Measurements from ENCODE around the gene MVK. TPM values are rescaled to one million over a fixed set of nuclear protein-coding genes. Genes with fewer than 3 reads are reported as not detected.

MVK gene
- total RNA-seq (10 to 100 TPM in 3 of 4 donors, 1 to 10 TPM in 1; 9.1 to 14.8 (median 12.3) TPM), polyA plus RNA-seq (10 to 100 TPM; 13.8 to 40.8 (median 21.0) TPM)

DNA sequence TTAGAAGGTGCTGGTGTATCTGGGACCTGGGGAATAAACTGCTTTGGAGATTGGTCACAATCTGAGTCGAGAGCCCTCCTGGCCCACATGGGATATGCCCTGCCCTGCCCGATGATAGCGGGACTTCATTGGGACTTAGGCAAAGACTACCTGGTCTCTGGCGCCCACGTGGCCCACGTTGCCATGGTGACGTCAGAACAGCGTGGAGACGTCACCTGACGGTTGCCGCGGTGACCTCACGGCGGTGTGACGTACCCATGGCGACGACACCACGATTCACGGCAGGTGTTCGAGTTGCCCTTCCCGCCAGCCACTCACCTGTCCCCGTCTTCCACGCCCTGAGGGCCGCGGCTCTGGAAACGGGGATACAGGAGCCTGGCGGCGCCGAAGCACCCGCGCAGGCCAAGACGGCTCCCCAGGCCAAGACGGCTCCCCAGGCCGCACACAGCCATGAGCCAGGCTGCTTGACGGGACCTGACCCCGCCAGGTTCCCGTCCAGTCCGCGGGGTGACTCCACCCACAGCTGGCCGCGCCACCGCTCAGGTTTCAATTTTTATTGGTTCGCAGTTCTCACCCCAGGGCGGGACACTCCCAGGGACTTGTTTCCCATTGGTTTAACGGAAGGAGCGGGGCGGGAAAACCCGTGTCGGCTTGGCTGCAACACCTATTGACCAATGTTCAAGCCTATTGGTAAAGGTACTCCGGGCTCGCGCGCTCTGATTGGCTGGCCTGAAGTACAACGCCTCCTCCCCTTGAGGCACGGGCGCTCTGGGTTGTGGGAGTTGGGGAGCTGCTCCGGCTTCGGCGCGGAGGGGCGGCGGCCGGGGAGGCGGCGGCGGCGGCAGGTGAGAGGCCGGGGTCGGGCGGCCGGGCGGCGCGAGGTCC is at the start of gene MVK, which contains the start of gene MMAB:
TSS of gene MVK (plus strand) at position 766 of the 885 bp plus-strand sequence. CDS start 1,029 bp downstream, outside the sequence.
TSS of gene MMAB (minus strand) at position 476 of the 885 bp plus-strand sequence. CDS start at position 452, 24 bp downstream.
- Histone ChIP-seq H3K27ac (peak within 1 kb of the TSS; percentile 73 to 85 (median 81)), H3K4me1 (peaks cover 0 to 20% (median 17%) of the 10 kb centered on the region in 4 donors), H3K9me3 (no peaks in the 10 kb centered on the region), H3K36me3 (peaks cover 0 to 56% (median 4%) of the 10 kb centered on the region in 4 donors), H3K4me3 (peak within 1 kb of the TSS; percentile 73 to 85 (median 80)), H3K27me3 (no peaks in the 10 kb centered on the region)
- intact Hi-C loops (cut with DNase I), result loop anchor here (10.0 kb wide), 1 partner anchor 312 kb away; the partner anchor contains the start of gene GLTP
- peak; percentile 100 for DNase-seq
- peak in 3 of 4 donors; percentile 77 to 88 (median 86) for TF ChIP-seq POLR2AphosphoS5 (IDR thresholded peaks at IDR 0.05)
- peak in 1 of 4 donors; percentile 23 for TF ChIP-seq EP300 (IDR thresholded peaks at IDR 0.05)
- peak in 1 of 2 donors; percentile 58 for TF ChIP-seq POLR2A (IDR thresholded peaks at IDR 0.05)
- TF ChIP-seq CTCF (IDR thresholded peaks at IDR 0.05), result no peak
- WGBS, 2 donors, result 1% methylated on average over 74 of the region's 74 CpGs

DNA sequence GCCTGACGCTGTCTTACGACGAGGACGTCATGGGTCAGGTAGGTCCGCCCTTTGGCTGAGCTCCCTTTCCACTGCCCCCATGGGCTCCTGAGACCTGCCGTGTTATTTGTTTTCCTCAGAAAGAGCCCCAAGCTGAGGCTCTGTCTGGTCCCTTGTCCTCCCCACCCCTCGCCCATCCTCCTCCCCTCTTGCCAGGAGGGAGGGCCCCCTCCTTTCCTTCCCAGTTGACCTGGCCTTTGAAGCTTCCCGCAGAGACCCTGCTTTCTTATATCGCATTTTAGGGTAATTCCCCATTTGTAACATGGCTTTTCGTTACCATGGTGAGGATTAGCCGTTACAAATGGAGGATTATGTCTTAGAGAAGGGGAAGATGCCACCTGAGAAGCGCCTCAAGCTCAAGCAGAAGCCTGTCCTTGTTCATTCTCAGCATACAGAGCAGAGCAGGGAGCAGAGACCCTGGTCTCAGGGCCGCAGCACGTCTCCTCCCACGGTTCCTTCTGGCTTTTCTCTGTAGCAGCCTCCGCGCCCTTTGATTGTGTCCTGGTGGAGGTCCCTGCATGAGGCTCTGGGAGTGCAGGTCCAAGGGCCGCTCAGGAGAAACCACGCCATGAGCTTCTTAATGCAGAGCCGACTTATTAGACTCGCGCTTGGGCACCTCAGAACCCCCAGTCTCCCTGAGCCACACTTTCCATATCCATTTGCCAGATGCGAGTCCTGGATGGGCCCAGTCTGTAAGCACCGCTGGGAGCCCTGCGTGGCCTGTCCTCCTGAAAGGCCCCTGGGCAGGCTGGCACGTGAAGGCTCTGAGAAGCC is 48.9 kb upstream of the MVK start:
- H3K9me3 ChIP-seq, result no peaks in the 10 kb centered on the region
- no peak for TF ChIP-seq CTCF (IDR thresholded peaks at IDR 0.05)
- peaks cover 40 to 98% (median 60%) of the 10 kb centered on the region in 4 donors for H3K36me3 ChIP-seq
- H3K27ac ChIP-seq, result no peak overlapping the region
- no peaks in the 10 kb centered on the region for H3K27me3 ChIP-seq
- H3K4me1 ChIP-seq, result peaks cover 0 to 4% (median 0%) of the 10 kb centered on the region in 4 donors
- no peak overlapping the region for H3K4me3 ChIP-seq
- DNase-seq, result no peak
- WGBS, 2 donors, result 90 to 95% methylated on average over 26 of the region's 26 CpGs
- intact Hi-C loops (cut with DNase I), result no loop called here

GRCh38 chr12:109525279-109525585 is 48.4 kb upstream of the MVK start:
- H3K9me3 ChIP-seq, result no peaks in the 10 kb centered on the region
- no peak overlapping the region for H3K27ac ChIP-seq
- DNase-seq, result no peak
- whole genome bisulfite sequencing, 2 donors, result 89 to 96% methylated on average over 3 of the region's 3 CpGs
- no peak for TF ChIP-seq POLR2A (IDR thresholded peaks at IDR 0.05)
- H3K27me3 ChIP-seq, result no peaks in the 10 kb centered on the region
- H3K36me3 ChIP-seq, result peaks cover 40 to 98% (median 65%) of the 10 kb centered on the region in 4 donors
- no peak overlapping the region for H3K4me3 ChIP-seq
- intact Hi-C loops (cut with DNase I), result no loop called here
- peaks cover 0 to 4% (median 3%) of the 10 kb centered on the region in 4 donors for H3K4me1 ChIP-seq

DNA sequence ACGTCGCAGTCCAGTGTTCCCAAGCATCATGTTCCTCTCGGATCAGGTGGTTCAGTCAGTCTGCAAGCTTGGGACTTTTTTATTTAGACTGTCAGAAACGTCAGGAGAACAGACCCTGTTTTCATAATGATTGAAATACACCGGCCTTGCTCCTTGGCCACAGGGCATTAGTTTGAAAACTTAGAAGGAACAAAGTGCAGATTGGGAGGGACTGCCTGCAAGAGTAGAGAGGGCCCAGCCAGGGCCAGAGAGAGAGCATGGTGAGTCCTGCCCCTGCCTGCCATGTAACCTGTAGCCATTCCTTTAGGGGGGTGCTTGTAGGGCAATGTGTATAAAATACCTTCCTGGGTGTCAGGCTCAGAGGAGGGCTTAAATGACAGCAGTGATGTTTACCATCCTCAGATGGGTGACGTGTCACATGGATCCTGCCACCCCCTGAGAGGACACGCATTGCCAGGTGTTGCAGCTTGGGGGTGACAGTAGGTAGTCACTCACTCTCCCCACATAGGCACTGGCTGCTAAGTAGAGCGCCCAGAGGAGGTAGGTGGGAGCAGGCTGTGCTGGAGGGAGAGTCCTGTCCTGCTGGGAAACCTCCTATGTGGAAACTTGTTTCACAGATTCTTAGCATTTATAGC is 46.0 kb upstream of the MVK start:
- 88 to 92% methylated on average over 8 of the region's 8 CpGs for WGBS, 2 donors
- intact Hi-C loops (cut with DNase I), result no loop called here
- H3K4me3 ChIP-seq, result no peak overlapping the region
- no peaks in the 10 kb centered on the region for H3K27me3 ChIP-seq
- H3K27ac ChIP-seq, result no peak overlapping the region
- peaks cover 0 to 9% (median 4%) of the 10 kb centered on the region in 4 donors for H3K4me1 ChIP-seq
- TF ChIP-seq CTCF (IDR thresholded peaks at IDR 0.05) (no peak), POLR2A (IDR thresholded peaks at IDR 0.05) (no peak), EP300 (IDR thresholded peaks at IDR 0.05) (no peak), POLR2AphosphoS5 (IDR thresholded peaks at IDR 0.05) (no peak)
- no peak for DNase-seq
- H3K9me3 ChIP-seq, result no peaks in the 10 kb centered on the region
- peaks cover 30 to 95% (median 60%) of the 10 kb centered on the region in 4 donors for H3K36me3 ChIP-seq
